Left lobe of liver (tissue), 2 donors: ENCODE data around the gene CEP85. TPM values are rescaled to one million over a fixed set of nuclear protein-coding genes. Genes with fewer than 3 reads are reported as not detected.
A peak's percentile ranks its signal among the peaks of the same experiment; 100 is the strongest.
"Not testable (repeated sequence)": the region's sequence is repeated elsewhere in the genome, so short reads cannot be mapped to it uniquely, and the experiment has no call there.

Experiments
- ATAC-seq: fragments of 200-7000 bp; cut with Tn5 transposase; one replicate; pipeline ENCODE4 v1.9.1; 2020; ENCODE audit warnings: mild to moderate bottlenecking, moderate library complexity
- DNase-seq: peaks from one replicate; pipeline ENCODE4 v3.0.0-alpha.2; 2020; ENCODE audit warnings: low spot score
- total RNA-seq: library from RNA; stranded (reverse); gene quantifications from one replicate; pipeline ENCODE4 v1.2.1, GENCODE V29; 2021
- donor health status: DM: no; HTN: no; CAD: no; lungs with moderate emphysema.
- donor health status: DM: no; HTN: yes; CAD: no.

Gene CEP85
- total RNA-seq, 1 donor from 2014 or later = 5.5 TPM

DNA sequence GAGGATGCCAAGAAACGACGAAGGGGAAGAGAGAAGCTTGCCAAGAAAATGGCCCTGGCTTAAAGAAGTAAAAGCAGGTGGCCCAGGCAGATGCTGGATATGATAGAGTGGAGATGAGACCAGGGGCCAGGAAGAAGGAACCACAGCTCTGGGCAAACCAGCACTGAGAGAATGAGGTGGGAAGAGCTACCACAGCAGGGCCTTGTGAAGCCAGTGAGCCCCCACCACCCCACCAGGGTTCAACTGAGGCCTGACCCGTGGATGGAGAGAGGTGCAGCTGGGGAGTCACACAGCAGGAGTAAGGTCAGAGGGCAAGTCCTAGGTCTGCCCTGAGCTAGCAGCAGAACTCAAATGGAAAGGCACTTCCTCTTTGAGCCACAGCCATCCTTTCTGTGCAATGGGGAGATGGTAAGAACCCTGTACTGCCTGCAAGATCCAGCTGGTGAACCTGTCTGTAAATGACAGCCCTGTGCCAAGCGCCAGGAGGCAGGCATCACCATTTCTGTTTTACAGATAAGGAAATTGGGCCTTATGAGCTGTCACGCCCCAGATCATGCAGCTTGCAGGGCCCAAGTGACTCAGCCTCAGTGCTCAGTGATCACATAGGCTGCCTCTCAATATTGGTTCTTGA, 54.4 kb downstream of the CEP85 start:
- DNase-seq (no peak), ATAC-seq (no peak)

DNA sequence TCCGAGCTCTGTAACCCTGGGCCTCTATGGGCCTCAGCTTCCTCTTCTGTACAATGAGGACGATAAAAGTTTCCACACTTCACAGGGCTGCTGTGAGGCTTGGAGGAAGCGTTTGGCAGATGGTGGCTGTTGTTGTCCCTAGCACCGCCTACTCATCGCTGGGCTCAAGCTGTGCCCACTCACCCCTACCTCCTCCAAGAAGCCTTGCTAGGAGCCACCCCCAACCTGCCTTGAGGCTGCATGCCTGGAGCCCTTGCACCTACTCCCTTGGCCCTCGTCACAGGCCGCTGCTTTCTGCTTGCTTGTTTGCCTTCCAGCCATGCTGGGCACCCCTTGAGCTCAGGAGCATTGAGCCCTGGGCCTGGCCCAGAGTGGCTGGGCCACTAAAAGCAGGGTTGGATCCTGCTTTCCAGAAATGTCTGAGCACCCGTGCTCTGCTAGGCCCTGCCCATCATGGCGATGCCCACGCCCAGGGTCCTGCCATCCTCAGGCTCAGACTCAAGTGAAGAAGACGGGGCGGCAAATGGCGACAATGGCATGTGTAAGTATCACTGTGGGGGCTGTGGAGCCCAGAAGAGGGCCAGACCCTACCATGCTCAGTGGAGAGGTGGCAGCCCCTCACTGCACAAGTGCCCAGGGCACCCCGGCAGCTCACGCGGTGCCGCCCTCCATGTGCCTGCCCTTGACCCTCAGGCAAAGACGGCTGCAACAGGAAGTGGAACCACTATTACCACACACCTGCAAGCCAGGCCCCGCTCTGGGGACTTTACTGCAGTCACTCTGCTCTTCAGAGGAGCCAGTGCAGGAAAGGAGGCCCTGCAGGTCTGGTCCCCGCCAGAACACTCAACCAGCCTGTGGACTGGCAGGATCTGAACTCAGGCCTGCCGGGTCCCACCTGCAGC, 55.4 kb downstream of the CEP85 start:
- DNase-seq (no peak), ATAC-seq (peak; percentile 5)

DNA sequence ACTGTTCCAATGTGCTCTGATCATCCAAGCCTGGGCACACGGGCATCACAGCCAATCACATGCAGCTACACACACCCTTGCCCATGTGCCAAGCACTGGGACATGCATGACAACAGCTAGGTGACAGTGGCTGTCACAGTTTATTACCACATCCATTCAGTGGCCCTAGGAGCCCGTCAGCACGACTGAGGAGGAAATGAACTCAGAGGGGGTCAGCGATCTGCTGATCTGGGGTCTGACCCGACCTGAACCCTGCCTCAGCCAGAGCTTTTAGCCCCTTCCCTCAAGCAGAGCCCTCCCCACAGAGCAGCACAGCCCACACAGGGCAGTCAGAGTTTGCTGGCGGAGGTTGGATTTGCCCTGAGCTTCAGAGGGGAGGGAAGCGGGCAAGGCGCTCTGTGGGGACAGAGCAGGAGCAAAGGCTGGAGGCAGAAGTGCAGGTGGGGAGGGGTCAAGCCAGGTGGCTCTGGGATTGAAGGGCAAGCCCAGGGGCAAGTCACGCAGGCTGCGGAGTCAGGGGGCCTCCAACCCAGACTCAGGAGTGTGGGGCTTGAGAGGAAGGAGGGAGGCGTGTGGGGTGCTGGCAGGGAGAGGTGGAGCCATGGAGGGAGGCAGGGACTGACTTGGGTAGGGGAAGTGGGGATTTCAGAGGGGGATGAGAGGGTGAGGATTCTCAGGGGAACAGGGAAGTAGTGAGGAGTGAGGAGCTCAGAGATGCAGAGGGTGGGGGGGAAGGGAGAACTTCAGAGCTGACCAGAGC, 56.3 kb downstream of the CEP85 start:
- DNase-seq (no peak), ATAC-seq (peak; percentile 35)

DNA sequence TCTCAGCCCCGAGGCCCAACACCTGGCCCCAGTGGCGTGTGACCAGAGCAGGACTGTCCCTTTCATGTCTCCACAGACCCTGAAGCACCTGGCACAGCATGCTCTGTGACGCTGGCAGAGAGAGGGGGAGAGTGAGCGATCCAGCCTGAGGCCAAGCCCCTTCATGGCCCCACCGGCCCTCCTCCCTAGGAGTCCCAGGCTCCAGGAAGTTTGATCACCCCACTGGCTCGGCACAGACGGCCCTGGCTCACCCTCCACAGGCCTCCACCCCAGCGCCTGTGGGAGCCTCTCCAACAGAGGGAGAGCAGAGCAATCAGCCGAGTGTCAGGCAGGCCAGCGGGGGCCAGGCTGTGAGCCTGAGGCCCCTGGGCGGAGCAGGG, 56.9 kb downstream of the CEP85 start:
- no peak for DNase-seq
- no peak for ATAC-seq

DNA sequence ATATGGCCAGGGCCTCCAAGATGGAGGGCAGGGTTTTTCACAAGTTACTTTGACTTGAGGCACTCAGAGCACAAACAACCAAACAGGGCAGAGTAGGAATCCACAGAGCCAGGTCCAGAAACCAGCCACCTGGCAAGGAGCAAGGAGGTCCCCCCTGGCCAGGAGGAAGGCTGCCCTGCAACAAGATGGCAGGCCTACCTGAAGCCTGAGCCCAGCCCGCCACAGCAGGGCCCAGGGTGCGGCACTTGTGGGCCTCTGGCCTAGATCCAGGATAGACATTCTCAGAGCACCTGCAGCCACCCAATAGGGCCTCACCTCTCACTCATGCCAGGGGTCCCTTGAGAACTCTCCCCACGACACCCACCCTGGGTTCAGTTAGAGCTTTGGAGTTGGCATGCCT, 57.4 kb downstream of the CEP85 start:
- no peak for DNase-seq

DNA sequence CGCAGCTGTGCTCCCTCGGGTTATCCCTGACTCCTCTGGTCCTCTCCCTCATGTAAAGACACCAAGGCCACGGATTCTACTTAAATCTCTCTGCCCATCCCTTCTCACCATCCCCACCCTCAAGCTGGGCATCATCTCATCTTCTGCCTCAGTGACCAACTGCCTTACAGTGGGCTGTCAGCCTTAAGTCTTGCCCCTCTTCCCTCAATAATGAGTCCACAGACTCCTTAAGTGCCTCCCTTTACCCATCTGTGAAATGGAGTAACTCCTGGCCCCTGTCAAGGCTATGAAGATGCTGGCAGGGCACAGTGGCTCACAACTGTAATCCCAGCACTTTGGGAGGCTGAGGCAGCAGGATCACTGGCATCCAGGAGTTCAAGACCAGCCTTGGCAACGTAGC, 57.9 kb downstream of the CEP85 start:
- no peak for DNase-seq
- ATAC-seq = no peak

More for the DNA sequence above, 57.4 kb downstream of the CEP85 start:
- ATAC-seq = no peak

DNA sequence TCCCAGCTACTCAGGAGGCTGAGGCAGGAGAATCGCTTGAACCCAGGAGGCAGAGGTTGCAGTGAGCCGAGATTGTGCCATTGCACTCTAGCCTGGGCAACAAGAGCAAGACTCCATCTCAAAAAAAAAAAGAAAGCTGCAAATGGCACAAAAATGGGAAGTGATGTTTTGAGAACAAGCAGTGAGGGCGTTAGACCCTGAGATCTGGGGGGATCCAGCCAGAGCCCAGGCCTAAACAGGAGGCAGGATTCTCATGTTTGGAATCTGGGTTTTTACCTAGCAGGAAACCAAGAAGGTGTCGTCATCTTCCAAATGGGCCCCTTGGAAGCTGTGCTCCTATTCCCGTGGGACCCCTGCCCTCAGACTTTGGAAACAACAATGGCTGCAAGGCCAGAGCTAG, 58.7 kb downstream of the CEP85 start:
- not testable (repeated sequence) for DNase-seq, ATAC-seq

DNA sequence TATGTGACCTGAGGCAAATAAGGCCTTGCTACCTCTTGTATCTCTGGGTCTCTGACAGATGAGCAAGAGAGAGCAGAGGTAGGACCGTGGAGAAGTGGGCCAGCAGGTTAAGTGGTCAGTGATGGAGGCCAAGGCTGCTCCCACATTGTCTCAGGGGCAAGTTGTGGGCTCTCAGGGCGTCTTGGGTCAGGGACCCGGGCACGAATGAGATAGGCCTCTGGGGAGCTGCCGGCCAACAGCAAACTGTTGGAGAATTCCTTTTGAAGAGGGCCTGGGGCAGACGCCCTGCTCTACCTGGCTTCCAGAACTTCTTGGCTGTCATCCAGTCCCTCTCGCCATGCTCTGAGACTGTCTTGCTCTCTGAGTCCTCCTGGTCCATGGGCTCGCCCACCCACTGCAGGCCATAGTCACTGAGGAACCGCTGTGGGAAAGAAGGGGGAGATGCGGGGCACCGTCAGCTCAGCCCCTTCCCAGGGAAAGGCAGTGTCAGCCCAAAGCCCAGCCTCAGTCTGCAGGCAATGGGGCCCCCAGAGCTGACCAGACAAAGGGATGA, 60.0 kb downstream of the CEP85 start:
- no peak for ATAC-seq
- no peak for DNase-seq

DNA sequence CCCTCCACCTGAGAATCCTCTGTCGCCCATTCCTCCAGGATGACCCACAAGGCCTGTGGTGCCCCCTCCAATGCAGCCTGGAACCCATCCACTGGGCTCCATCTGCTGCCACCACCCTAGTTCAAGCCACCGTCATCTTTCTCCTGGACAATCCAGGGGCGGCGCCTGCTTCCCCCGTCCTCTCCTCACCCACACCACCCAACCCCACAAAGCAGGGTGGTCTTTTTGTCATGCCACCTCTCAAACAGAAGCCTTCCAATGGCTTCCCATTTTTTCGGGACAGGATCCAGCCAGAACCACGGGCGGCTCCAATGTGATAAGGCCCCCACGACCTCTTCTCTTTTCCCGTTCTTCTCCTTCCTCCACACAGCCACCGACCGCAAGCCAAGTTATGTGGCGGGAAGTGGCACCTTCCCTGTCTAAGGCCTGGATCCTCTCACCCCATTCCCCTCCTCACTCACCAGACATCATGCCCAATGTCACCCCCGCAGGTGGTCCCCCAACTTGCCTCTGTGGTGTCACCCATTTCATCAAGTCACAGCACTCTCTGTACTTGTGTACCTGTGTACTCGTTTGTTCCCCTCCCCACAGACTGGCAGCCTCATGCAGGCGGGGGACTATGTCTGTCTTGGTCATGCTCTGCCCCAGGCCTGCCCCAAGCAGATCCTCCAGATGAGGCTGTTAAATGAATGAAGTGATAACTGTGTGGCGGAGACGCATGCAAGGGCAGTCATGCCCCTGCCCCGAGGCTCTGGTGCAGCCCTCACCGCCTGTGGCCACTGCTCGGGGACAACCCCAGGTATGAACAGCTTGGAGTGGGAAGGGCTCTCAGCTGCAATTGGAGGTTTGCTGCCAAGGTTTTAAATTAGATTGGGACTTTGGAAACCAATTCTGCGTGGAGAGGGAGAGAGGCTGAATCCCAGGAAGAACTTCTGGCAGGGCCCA, 61.5 kb downstream of the CEP85 start:
- DNase-seq (no peak), ATAC-seq (no peak)

DNA sequence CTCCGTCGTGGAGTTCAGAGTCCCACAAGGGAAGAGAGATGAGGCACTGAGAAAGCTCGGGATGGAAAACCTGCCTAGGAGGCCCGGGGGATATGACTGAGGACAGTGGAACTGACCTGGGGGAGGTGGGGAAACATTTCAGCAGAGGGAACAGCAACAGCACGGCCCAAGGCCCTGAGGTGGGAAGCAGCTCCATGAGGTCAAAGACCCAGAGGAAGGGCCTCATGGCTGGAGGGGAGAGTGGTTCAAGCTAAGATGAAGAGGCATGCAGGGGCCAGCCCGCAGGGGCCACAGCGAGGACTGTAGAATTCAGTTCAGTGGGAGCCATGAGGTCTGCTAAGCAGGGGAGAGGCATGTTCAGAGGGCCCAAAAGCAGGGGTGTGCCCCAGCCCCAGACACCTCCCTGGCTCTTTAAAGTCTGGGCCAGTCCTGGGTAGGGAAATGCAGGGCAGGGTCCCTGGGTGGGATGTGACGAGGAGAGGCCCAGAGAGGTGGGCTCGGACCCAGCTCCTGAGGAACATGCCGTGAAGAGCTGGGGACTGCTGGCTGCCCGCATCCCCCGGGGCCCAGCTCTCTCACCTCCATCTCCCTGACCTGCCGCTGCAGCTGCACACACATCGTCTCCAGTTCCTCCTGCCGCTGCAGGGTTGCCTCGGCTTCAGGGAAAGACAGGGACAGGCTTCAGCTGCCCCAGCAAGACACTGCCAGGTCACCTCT, 62.5 kb downstream of the CEP85 start:
- DNase-seq (no peak), ATAC-seq (no peak)

DNA sequence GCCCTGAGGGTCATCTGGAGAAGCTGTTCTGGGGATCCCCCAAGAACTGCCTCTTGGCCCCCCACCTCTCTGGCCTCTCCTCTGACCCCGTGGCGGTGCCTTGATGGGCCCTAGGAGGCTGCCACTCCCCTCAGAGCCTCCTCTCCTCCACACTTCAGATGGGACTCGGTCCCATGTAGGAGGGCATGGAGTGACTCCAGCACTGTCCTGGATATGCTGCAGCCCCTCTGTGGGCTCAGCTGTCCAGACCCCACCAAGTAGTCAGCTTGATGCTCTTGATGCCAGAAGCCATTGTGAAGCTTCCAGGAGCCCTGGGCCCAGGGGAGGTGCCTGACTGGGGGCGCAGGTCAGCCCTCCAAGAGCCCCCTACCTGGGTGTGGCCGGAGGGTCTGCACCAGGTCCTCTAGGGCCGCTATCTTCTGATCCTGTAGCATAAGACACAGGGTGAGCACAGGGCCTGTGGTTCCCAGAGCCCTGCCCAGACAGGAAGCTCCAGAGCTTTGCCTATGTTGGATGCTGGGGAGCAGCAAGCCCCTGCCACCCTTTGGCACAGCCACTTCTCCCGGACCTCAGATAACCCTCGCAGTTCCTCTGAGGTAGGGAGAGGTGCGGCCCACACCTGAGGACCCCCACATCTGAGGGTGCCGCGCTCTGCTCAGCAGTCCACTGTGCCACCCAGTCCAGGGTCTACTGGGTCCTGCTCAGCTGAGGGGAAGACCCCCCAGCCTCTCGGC, 63.2 kb downstream of the CEP85 start:
- ATAC-seq (no peak), DNase-seq (no peak)

DNA sequence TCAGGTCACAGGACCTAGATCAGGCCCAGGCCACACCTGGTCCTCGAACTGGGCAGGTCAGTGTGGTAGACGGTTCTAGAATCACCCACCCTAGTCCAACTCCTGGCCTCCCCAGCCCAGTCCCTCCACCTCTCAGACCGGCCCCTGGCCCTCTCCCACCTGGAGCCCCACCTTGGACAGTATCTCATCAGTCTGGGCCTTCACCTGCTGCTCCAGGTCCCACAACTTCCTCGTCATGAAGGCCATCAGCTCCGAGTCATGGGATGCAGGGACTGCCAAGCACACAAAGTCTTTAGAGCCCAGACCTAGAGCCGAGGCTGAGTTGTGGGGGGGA, 63.8 kb downstream of the CEP85 start:
- DNase-seq (no peak), ATAC-seq (no peak)

DNA sequence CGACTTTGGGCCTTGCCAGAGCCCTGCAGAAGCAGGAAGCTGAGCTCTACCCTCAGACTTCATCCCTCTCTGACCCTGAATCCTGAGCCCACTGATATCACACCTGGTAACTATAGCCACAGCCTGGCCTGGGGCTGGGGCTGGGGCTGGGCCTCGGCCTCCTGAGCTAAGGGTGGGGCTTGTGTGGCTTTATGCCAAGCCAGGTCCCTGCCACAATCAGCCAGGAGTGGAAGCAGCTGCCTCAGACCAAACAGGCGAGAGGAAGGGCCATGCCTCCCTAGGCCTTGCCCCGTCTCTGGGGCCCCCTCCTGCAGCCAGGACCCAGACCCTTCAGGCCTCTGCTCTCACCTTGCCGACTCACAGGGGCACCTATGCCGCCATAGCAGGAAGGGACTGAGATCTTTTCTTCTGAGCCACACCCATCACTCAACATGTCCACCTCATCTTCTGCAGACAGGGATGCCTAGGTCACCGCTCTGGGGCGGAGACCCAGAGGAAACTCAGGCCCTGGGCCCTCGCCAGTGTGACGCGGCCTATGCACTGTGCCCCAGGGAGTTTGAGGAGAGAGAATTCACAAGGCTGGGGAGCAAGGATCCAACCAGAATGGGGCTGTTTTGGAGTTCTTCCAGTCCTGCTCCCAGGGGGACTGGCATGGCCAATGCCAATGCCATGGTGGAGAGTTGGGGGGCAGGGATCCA, 66.7 kb downstream of the CEP85 start:
- ATAC-seq = no peak

DNA sequence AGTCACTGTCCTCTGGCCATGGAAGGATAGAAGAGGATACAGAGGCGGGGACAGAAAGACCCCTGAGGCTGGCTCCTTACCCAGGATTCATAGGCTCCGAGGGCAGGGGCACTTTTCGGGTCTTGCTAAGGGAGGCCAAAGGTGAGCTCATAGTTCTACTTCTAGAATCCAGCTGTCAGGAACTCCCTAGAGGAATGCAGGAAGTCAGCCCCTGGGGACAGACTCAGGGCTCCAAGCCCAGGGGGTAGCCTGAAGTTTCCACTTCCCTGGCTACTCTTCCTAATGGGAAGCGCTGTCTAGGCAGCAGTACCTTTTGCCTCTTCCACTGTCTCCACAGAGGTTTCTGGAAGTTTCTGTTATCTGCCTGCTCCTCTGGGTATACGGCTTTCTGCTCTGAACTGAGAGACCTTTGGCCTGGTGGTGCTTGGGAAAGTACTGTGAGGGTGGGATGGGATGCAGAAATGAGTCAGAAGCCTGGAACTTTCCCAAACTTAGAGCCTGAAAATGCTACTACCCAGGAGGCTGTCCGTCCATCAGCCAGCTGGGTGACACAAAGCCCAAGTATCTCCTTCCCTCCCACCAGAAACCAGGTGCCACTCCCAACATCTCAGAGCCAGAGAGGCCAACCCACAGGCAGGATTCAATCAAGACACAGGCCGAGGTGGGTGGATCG, 68.9 kb downstream of the CEP85 start:
- DNase-seq (no peak), ATAC-seq (no peak)

More for the DNA sequence above, 66.7 kb downstream of the CEP85 start:
- DNase-seq = no peak

DNA sequence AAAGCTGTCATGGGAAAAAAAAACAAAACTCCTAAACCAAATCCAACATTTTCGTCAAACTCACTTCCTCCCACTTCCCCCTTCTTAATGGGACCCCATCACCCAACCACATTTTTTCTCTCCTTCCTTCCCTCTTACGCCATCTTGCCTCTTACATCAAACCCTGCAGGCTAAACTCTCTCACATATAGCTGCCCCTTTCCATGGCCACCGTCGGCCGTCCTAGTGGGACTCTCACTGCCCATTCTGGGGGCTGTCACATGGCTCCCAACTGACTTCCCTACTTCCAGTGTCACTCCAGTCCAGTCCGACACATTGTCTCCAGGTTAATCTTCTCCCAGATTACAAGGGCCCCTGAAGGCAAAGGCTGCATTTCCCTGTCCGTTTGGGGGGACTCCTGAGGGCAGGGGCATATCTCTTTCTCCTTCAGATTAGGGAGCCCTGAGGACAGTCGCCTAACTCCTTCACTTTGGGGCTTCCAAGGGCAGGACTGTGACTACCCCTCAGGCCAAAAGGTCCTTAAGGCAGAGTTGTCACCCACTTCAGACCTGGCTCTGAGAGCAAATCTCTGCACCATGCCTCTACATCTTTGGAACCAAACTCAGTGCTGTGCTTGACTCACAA, 71.8 kb downstream of the CEP85 start:
- ATAC-seq = no peak
- no peak for DNase-seq

DNA sequence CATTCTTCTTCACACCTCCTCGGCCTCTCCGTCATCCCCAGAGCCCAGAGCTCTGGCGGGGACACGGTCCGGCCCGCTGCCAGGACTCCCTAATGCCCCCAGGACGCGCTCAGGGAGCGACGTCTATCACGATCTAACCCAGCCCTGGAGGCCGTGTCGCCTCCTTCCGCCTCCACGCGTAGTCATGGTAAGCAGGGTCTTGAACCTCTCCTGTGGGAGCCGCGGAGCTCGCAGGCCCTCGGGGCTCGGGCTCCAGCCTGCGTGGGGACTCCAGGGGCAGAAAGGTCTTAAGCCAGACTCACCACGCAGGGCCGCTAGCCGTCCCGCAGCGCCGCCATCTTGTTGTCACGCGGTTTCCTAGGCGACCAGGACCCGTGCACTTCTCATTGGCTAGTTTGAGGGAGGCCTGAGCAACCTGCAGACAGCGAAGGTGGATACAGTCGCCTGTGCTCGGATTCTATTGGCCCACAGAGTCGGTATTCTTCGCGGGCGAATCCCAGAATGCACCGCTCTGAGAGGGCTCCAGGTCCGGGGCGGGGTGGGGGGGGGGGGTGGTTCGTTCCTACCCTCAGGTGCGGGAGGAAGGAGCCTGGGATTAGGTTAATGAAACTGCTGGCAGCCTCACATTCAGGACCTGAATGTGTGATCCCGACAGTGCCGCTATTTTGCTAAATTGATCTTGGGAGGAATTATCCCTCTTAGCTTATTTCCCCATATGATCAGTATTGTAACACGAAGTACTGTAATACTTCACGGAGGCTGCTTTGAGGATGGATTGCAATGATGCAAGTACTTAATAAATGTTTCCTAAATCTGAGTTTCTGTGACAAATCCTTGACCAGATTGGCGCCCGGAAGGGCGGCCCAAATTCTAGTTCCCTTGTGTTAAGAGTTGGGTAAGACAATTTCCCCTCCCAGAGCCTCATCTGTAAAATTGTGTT, 72.6 kb downstream of the CEP85 start, which contains the start of gene UBXN11:
TSS of gene UBXN11 (minus strand) at position 347 of the 940 bp plus-strand sequence. CDS start 3,753 bp downstream, outside the sequence.
- peak; percentile 94 for DNase-seq
- peak; percentile 99 for ATAC-seq
